B cell (primary cell): Measurements from ENCODE around the gene ACIN1. TPM values are rescaled to one million over a fixed set of nuclear protein-coding genes. Genes with fewer than 3 reads are reported as not detected.

Experiments used
- ATAC-seq: fragments of 200-7000 bp; cut with Tn5 transposase; one replicate; pipeline ENCODE4 v1.10.0; 2021; ENCODE audit warnings: low read depth, mild to moderate bottlenecking, moderate number of reproducible peaks, moderate library complexity
- CTCF ChIA-PET: fragments of 350-600 bp; sonication (Branson Sonifier 250); formaldehyde crosslinking; loops from one replicate; lab custom pipeline; 2021; ENCODE audit warnings: antibody characterized with exemption, inconsistent platforms; lab: Charles Lee
- POLR2A ChIA-PET: fragments of 350-600 bp; sonication (Branson Sonifier 250); formaldehyde crosslinking; loops from one replicate; lab custom pipeline; 2021; ENCODE audit warnings: antibody characterized with exemption; lab: Charles Lee
- DNase-seq: peaks from one replicate; pipeline ENCODE4 v3.0.0; 2013
- H2AFZ ChIP-seq: 2 replicates; pipeline ENCODE4 v1.6.1; 2012; ENCODE audit warnings: mild to moderate bottlenecking, low read depth, low read length; ENCODE audit not compliant: insufficient read depth, poor library complexity, severe bottlenecking
- H3K27ac ChIP-seq, 2 donors: 1 replicate in 1 of 2; 2 replicates in 1 of 2; pipeline ENCODE4 v1.5.1; 2012 to 2013; ENCODE audit warnings: low read length in 2 of 2, mild to moderate bottlenecking in 2 of 2, moderate library complexity in 1 of 2
- H3K27me3 ChIP-seq, 4 experiments: fragments of 200-600 bp in 1 of 4; sonication (generic) in 1 of 4; replicated peaks in 1 of 4; 1 replicate in 2 of 4; 2 replicates in 2 of 4; pipeline versions ENCODE4 v1.6.1 to v1.7.0; 2013 to 2016; ENCODE audit warnings: low read length in 3 of 4, mild to moderate bottlenecking in 2 of 4, mixed read lengths in 1 of 4, moderate library complexity in 1 of 4; ENCODE audit not compliant: insufficient read depth in 4 of 4, control insufficient read depth in 3 of 4; ENCODE audit errors: control extremely low read depth in 1 of 4
- H3K36me3 ChIP-seq, 2 experiments: replicated peaks in 1 of 2; 1 replicate in 1 of 2; 2 replicates in 1 of 2; pipeline versions ENCODE4 v1.6.1 to v1.7.1; 2013; ENCODE audit warnings: low read length in 1 of 2; ENCODE audit not compliant: insufficient read depth in 2 of 2, control insufficient read depth in 1 of 2; ENCODE audit errors: control extremely low read depth in 1 of 2, extremely low read depth in 1 of 2
- H3K4me1 ChIP-seq, 2 donors: fragments of 200-600 bp in 1 of 2; sonication (generic) in 1 of 2; 1 replicate in 1 of 2; 2 replicates in 1 of 2; pipeline versions ENCODE4 v1.5.1 to v1.6.1; 2013 to 2017; ENCODE audit warnings: low read length in 2 of 2; ENCODE audit not compliant: control insufficient read depth in 2 of 2, insufficient read depth in 2 of 2
- H3K4me2 ChIP-seq: replicated peaks from 2 replicates; pipeline ENCODE3; 2012; ENCODE audit warnings: mild to moderate bottlenecking, low read depth, low read length; ENCODE audit not compliant: poor library complexity, severe bottlenecking
- H3K4me3 ChIP-seq, 5 experiments: fragments of 200-600 bp in 1 of 5; sonication (generic) in 1 of 5; 1 replicate in 3 of 5; 2 replicates in 2 of 5; pipeline versions ENCODE4 v1.5.1 to v1.7.0; 2011 to 2016; ENCODE audit warnings: low read length in 4 of 5, mild to moderate bottlenecking in 4 of 5, low read depth in 2 of 5, control low read depth in 1 of 5, moderate library complexity in 1 of 5; ENCODE audit not compliant: insufficient read depth in 1 of 5; ENCODE audit errors: control extremely low read depth in 1 of 5, extremely low read depth in 1 of 5
- H3K79me2 ChIP-seq: fragments of 200-600 bp; sonication (generic); one replicate; pipeline ENCODE4 v1.6.0; 2016; ENCODE audit warnings: low read length; ENCODE audit not compliant: control insufficient read depth, insufficient read depth
- H3K9ac ChIP-seq: fragments of 200-600 bp; sonication (generic); 2 replicates; pipeline ENCODE4 v1.6.1; 2017; ENCODE audit warnings: mild to moderate bottlenecking, low read length, moderate library complexity
- H3K9me3 ChIP-seq, 3 donors: one replicate each; pipeline versions ENCODE4 v1.6.1 to v1.7.1; 2013; ENCODE audit warnings: low read length in 2 of 3; ENCODE audit not compliant: control insufficient read depth in 2 of 3, insufficient read depth in 1 of 3; ENCODE audit errors: control extremely low read depth in 1 of 3
- H4K20me1 ChIP-seq: 2 replicates; pipeline ENCODE4 v1.6.0; 2012; ENCODE audit warnings: mild to moderate bottlenecking, low read length; ENCODE audit not compliant: insufficient read depth, control insufficient read depth, poor library complexity, severe bottlenecking
- H3K27ac Mint-ChIP-seq: one replicate; pipeline ENCODE4 v1.8.0; 2021; ENCODE audit warnings: mixed read lengths
- H3K27me3 Mint-ChIP-seq: one replicate; pipeline ENCODE4 v1.8.0; 2021; ENCODE audit warnings: mixed read lengths
- H3K4me1 Mint-ChIP-seq: one replicate; pipeline ENCODE4 v1.8.0; 2021; ENCODE audit warnings: mixed read lengths
- H3K4me3 Mint-ChIP-seq: one replicate; pipeline ENCODE4 v1.8.0; 2021; ENCODE audit warnings: mixed read lengths
- H3K9me3 Mint-ChIP-seq: one replicate; pipeline ENCODE4 v1.8.0; 2022; ENCODE audit warnings: mixed read lengths; ENCODE audit not compliant: insufficient read depth
- CTCF ChIP-seq: fragments of 200-600 bp; IDR thresholded peaks from one replicate; pipeline ENCODE4 v1.8.0; 2022; ENCODE audit warnings: antibody characterized with exemption, mild to moderate bottlenecking
- EZH2 ChIP-seq: IDR thresholded peaks from 2 replicates; pipeline ENCODE4 v1.6.1; 2012; ENCODE audit warnings: borderline replicate concordance, low read depth, mild to moderate bottlenecking, moderate library complexity, low read length; ENCODE audit not compliant: insufficient read depth, poor library complexity, severe bottlenecking
- WGBS: methylation state at CpG from one replicate; pipeline ENCODE4 v1.1.5; 2013; ENCODE audit warnings: missing lambda C conversion rate; ENCODE audit not compliant: insufficient coverage; 5-methylcytosine and 5-hydroxymethylcytosine counted together
- intact Hi-C: fragments of 100-400 bp; cut with micrococcal nuclease; formaldehyde crosslinking; loops from one replicate; pipeline ENCODE4 v1.10.0; 2022
- polyA plus RNA-seq: library from polyadenylated mRNA; depleted of rRNA; stranded (reverse); fragments of >200 nt; gene quantifications from 2 replicates; pipeline ENCODE4 v1.2.3, GENCODE V29; 2012
- total RNA-seq, 2 donors: library from RNA; stranded (reverse); fragments of 120-200 nt in 1 of 2; gene quantifications; 1 replicate in 1 of 2; 2 replicates in 1 of 2; pipeline versions ENCODE4 v1.2.3 to v1.2.4, GENCODE V29; 2013 to 2022

Gene ACIN1
- total and polyA plus RNA-seq, 2 donors (not counting 1 experiment from before 2014, with no cell fraction given) = 178 to 359 TPM

- ChIA-PET POLR2A (no interaction called here), CTCF (interaction anchor here (1.9 to 19.1 kb wide), 4 partner anchors 11 to 81 kb away, joined by 5 to 1134 read pairs (median 23); partner anchors contain the start of gene AJUBA)
- Histone ChIP-seq H4K20me1 (peaks cover 64% of the 10 kb centered on the region), H3K27me3 (no peaks in the 10 kb centered on the region), H3K36me3 (peaks cover 8 to 73% of the 10 kb centered on the region in 2 experiments), H3K9me3 (no peaks in the 10 kb centered on the region), H3K27ac (no peak overlapping the region), H3K4me1 (peaks cover 20 to 39% of the 10 kb centered on the region in 2 donors), H3K4me3 (no peak overlapping the region), H3K4me2 (no peak overlapping the region), H3K79me2 (peaks cover 49% of the 10 kb centered on the region), H3K9ac (no peak overlapping the region), H2AFZ (no peak overlapping the region)
- H3K4me3 Mint-ChIP-seq = no peak overlapping the region
- TF ChIP-seq CTCF (no peak), EZH2 (no peak)
- peaks cover 32% of the 10 kb centered on the region for H3K4me1 Mint-ChIP-seq
- H3K27ac Mint-ChIP-seq = no peak overlapping the region
- WGBS = 100% methylated on average over 12 of the region's 23 CpGs
- H3K9me3 Mint-ChIP-seq = no peaks in the 10 kb centered on the region
- intact Hi-C loops = no loop called here
- no peak for ATAC-seq
- DNase-seq = no peak
- H3K27me3 Mint-ChIP-seq = no peaks in the 10 kb centered on the region
Measured at GRCh38 chr14:23066855-23067744, 27.8 kb downstream of the ACIN1 start.

GRCh38 chr14:23066368-23066767 lies 28.6 kb downstream of the ACIN1 start:
- WGBS = 97% methylated on average over 3 of the region's 3 CpGs
- TF ChIP-seq EZH2 = no peak
- no peak for TF ChIP-seq CTCF
- H2AFZ ChIP-seq = no peak overlapping the region
- no peak overlapping the region for H3K9ac ChIP-seq
- peaks cover 66% of the 10 kb centered on the region for H4K20me1 ChIP-seq
- no peak overlapping the region for H3K27ac Mint-ChIP-seq
- ATAC-seq (no peak), DNase-seq (no peak)
- H3K27me3 ChIP-seq = no peaks in the 10 kb centered on the region
- no peak overlapping the region for H3K27ac ChIP-seq
- no peaks in the 10 kb centered on the region for H3K27me3 Mint-ChIP-seq
- H3K4me2 ChIP-seq = no peak overlapping the region
- H3K9me3 Mint-ChIP-seq = no peaks in the 10 kb centered on the region
- H3K9me3 ChIP-seq = no peaks in the 10 kb centered on the region
- H3K79me2 ChIP-seq = peaks cover 42% of the 10 kb centered on the region
- ChIA-PET CTCF (interaction anchor here (0.6 to 19.1 kb wide), 3 partner anchors 9 to 125 kb away, joined by 3 to 1134 read pairs (median 3); partner anchors contain the start of gene AJUBA), POLR2A (no interaction called here)
- intact Hi-C loops = no loop called here
- peaks cover 8 to 79% of the 10 kb centered on the region in 2 experiments for H3K36me3 ChIP-seq
- no peak overlapping the region for H3K4me3 ChIP-seq
- H3K4me1 Mint-ChIP-seq = peaks cover 25% of the 10 kb centered on the region
- peaks cover 13 to 32% of the 10 kb centered on the region in 2 donors for H3K4me1 ChIP-seq
- H3K4me3 Mint-ChIP-seq = no peak overlapping the region
